AG09319 (cell line): ENCODE measurements around the gene SULT4A1.

ENCODE experiments used
- DNase-seq: peaks from one replicate; pipeline ENCODE4 v3.0.0-alpha.2; 2010; ENCODE audit warnings: low read depth; ENCODE audit errors: extremely low read depth
- TF ChIP-seq, protein P1 (sequence below): IDR thresholded peaks from 2 replicates; pipeline ENCODE4 v1.5.1; 2011; ENCODE audit warnings: low read depth, mild to moderate bottlenecking, inconsistent platforms, low read length, moderate library complexity

SULT4A1 gene

DNA sequence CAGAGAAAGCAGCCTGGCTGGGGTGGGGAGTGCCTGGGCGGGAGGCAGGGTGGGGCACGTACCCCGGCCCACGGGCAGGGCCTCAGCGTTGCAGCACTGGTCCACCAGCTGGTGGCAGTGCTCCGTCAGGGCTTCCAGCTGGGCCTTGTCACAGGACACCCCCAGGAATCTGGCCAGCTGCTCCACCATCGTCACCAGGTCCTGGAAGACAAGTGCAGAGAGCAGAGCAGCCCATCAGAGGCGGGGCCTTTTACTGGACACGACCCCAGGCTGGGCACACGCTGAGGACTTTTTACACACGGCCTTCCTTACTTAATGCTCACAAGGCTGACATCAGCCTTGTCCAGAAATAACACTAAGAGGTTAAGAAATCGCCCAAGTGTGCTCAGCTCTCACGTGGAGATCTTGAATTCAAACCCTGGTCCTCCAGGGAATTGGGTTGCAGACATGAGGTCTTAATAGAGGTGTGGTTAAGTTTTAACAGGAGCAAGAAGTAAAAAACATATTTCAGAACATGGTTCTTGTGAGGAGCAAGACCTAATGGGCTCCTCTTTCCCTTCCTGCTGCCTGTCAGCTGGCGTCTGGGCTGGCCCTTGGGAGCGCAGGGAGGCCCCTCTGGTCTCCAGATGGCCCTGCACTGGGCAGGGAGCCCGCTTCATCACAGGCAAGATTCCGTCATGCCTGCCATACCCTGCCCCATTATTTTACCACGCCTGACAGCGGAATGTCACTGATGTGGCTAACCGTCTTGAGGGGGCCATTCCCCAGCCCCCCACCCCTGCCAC lies 33.1 kb downstream of the SULT4A1 start:
- TF ChIP-seq, protein P1, sequence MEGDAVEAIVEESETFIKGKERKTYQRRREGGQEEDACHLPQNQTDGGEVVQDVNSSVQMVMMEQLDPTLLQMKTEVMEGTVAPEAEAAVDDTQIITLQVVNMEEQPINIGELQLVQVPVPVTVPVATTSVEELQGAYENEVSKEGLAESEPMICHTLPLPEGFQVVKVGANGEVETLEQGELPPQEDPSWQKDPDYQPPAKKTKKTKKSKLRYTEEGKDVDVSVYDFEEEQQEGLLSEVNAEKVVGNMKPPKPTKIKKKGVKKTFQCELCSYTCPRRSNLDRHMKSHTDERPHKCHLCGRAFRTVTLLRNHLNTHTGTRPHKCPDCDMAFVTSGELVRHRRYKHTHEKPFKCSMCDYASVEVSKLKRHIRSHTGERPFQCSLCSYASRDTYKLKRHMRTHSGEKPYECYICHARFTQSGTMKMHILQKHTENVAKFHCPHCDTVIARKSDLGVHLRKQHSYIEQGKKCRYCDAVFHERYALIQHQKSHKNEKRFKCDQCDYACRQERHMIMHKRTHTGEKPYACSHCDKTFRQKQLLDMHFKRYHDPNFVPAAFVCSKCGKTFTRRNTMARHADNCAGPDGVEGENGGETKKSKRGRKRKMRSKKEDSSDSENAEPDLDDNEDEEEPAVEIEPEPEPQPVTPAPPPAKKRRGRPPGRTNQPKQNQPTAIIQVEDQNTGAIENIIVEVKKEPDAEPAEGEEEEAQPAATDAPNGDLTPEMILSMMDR, result peak; percentile 19
- no peak for DNase-seq

DNA sequence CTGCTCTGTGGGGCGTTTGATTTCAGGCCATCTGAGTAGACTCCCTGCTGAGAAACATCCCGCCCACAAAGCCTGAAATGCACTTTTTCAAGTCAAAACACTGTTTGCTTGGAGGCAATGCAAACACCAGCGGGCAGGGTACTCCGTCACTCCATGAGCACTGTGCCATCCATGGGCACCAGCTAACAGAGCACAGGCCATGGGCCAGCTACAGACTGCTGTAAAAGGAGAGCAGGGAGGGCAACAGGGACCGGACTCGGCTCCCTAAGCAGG lies 33.7 kb downstream of the SULT4A1 start:
- TF ChIP-seq, protein P1, result no peak
- no peak for DNase-seq

DNA sequence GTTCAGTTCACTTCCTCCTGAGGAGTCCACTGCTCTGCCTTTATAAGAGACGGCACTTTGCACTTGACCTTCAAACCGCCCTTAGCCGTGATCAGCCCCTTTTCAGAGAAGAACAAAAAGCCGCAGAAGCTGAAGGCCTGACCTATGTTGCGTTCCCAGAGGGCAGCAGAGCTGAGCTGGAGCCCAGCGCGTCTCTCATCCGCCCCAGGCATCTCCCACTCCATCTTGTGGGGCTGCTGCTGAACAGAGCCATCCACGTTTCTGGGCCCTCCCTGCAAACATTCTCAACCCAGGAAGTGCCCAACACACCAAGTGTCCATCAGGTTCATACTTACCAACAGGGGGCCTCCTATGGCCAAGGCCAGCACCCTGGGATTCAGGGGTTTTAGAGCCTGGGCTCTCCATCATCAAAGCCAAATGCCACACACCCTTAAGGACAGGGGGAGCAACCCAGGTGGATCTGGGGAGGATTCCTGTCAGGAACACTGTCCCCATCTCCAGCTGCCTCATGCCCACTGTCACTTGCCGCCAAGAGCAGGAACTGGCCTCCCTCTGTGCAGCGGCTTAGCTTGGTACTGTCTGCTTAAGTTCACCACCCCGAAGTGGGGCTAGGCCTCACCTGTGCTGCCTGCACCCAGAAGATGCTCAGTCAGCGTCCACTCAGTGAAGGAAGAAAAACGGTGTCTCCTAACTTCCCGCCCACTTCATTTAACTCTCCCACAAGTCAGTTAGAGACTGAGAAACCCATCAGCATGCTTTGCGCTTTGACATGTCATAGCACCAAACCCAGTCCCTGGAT lies 34.2 kb downstream of the SULT4A1 start:
- no peak for DNase-seq
- TF ChIP-seq, protein P1, result no peak; the same call in 1 of the 2 replicates

DNA sequence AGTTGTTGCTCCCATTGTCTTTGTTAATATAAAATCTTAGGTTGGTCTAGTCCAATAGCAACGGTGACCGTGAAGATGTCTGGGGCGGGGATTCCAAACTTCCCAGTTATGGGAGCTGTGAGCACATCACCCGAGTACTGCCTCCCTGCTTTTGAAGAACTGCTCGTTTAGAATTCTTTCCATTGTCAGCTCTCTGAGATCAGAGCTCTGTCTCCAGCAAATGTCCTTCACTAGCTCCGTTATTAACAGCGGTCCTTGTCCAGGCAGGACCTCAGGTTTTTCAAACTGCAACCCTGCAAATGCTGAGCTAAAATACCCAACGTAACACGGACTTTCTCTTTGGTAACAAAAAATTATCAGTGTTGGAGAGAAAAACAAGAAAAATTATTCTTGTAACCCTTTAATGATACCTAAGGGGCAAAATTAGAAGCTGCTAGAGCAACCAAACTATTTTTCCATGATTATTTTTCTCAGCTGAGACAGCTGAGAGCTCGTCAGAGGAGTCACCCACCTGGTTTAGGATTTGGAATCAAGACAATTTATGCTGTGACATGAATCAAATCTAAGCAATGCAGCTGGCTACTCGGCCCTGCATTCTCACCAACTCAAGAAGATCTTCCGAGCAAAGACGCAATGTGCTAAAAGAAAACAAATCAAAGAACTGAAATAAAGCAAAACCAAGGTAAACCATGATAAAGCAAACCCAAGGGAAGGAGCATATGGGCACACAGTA lies 35.1 kb downstream of the SULT4A1 start:
- no peak for DNase-seq
- TF ChIP-seq, protein P1, result no peak

DNA sequence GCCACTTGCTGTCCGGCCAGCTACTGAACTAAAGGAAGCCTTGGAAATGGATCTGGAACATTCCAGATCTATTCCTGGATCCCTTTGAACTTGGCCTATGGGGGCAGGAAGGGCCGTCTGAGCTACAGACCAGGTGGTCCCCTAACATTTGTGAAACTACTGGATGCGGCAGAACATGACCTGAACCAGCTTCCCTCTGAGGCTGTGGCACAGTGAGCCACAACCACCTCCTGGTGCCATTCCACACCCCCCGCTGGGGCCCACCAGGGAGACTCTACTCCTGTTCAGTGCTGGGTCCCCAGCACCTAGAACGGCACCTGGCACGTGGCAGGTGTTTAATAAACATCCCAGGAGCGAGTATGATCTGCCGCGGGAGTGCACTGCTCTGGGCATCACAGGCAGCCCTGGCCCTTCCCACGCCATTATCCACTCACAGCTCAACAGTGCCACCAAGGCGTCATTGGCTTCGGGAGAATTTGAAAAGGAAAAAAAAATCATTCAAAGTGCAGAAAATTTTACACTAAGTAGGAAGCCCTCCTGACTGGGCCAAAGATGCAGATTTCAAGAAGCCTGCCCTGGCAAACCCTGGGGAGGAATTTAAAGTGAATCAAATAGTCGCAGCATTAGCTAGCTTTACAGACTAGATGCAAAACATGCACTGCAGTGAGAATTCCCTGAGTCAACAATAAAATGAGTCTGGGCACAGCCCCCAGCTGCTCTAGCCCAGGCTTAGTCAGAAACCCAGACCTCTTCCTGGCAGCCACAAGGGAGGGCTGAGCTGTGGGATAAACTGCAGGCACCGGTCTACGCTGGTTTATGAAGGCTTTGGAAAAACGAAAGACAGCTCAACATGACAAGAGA lies 35.9 kb downstream of the SULT4A1 start:
- no peak for DNase-seq
- TF ChIP-seq, protein P1, result peak; percentile 56

DNA sequence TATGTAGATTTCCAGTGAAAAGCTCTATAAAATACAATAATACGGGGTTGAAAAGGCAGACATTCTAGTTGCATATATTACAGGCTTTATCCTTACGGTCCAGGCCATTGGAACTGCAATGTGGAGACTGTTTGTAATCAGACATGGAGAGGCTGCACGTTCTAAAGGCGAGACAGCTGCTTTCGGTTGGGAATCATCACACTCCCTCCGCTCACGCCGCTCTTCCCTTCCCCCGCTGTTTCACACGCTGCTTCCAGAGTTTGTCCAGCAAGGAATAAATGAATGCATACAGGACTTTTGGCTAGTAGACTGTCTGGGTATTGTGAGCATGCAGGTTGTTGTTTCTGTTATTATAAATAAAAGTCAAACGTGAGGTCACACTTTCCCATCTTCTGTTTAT lies 36.7 kb downstream of the SULT4A1 start:
- TF ChIP-seq, protein P1, result no peak
- no peak for DNase-seq
